Measurements from ENCODE around the gene H3-3A. TPM values are rescaled to one million over a fixed set of nuclear protein-coding genes. Genes with fewer than 3 reads are reported as not detected.

H3-3A gene
- polyA plus RNA-seq, 1 donor from 2014 or later, result 2,124 TPM

DNA sequence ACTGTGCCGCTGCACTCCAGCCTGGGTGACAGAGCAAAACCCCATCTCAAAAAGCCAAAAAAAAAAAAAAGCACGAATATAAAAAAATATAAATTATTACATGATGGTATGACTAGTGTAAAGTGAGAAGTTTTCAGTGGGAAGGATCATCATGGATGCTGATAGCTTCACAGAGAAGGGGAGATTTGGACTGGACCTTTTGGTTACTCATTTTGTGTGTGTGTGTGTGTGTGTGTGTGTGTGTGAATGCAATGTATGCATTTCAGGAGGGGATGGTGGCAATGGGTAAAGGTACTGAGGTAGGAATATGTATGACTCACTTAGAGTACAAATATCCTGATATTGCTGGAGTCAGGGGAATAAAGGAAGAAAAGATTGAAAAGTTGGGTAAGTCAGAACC, 40.7 kb upstream of the H3-3A start:
- H3K9me3 ChIP-seq (ENCODE audit: low read length), result no peaks in the 10 kb centered on the region
- no peaks in the 10 kb centered on the region for H3K9me2 ChIP-seq (ENCODE audit: insufficient read depth, low read length)
- H3K27ac ChIP-seq (ENCODE audit: low read length), result no peak overlapping the region
- H2AFZ ChIP-seq (ENCODE audit: low read depth, low read length), result no peak overlapping the region
- H3K36me3 ChIP-seq (ENCODE audit: insufficient read depth, low read length), result no peaks in the 10 kb centered on the region
- H3K9ac ChIP-seq (ENCODE audit: low read length), result no peak overlapping the region
- no peaks in the 10 kb centered on the region for H3F3A ChIP-seq (ENCODE audit: insufficient read depth, low read length, poor library complexity, severe bottlenecking)
- H4K20me1 ChIP-seq (ENCODE audit: insufficient read depth), result no peaks in the 10 kb centered on the region
- H3K27me3 ChIP-seq (ENCODE audit: insufficient read depth, low read depth, low read length), result no peaks in the 10 kb centered on the region
- H3K4me2 ChIP-seq (ENCODE audit: low read length), result no peak overlapping the region
- no peaks in the 10 kb centered on the region for H3K79me2 ChIP-seq (replicated peaks; ENCODE audit: insufficient read depth, low read length)
- no peak for TF ChIP-seq TAF1 (IDR thresholded peaks at IDR 0.05; ENCODE audit: low read depth)
- TF ChIP-seq CTCF (IDR thresholded peaks at IDR 0.05; ENCODE audit: poor library complexity, severe bottlenecking), result no peak
- no peak for TF ChIP-seq EP300 (conservative IDR thresholded peaks at IDR 0.05; ENCODE audit: poor library complexity, severe bottlenecking)
- TF ChIP-seq RAD21 (conservative IDR thresholded peaks at IDR 0.05), result no peak
- TF ChIP-seq POLR2AphosphoS5 (IDR thresholded peaks at IDR 0.05), result no peak
- TF ChIP-seq SMC3 (conservative IDR thresholded peaks at IDR 0.05; ENCODE audit: poor library complexity), result no peak
- no peak for TF ChIP-seq MXI1 (conservative IDR thresholded peaks at IDR 0.05; ENCODE audit: poor library complexity, severe bottlenecking)
- no peak for TF ChIP-seq EZH2 (IDR thresholded peaks at IDR 0.05; ENCODE audit: borderline replicate concordance, insufficient read depth, low read length, poor library complexity, severe bottlenecking)
- TF ChIP-seq, protein P1, sequence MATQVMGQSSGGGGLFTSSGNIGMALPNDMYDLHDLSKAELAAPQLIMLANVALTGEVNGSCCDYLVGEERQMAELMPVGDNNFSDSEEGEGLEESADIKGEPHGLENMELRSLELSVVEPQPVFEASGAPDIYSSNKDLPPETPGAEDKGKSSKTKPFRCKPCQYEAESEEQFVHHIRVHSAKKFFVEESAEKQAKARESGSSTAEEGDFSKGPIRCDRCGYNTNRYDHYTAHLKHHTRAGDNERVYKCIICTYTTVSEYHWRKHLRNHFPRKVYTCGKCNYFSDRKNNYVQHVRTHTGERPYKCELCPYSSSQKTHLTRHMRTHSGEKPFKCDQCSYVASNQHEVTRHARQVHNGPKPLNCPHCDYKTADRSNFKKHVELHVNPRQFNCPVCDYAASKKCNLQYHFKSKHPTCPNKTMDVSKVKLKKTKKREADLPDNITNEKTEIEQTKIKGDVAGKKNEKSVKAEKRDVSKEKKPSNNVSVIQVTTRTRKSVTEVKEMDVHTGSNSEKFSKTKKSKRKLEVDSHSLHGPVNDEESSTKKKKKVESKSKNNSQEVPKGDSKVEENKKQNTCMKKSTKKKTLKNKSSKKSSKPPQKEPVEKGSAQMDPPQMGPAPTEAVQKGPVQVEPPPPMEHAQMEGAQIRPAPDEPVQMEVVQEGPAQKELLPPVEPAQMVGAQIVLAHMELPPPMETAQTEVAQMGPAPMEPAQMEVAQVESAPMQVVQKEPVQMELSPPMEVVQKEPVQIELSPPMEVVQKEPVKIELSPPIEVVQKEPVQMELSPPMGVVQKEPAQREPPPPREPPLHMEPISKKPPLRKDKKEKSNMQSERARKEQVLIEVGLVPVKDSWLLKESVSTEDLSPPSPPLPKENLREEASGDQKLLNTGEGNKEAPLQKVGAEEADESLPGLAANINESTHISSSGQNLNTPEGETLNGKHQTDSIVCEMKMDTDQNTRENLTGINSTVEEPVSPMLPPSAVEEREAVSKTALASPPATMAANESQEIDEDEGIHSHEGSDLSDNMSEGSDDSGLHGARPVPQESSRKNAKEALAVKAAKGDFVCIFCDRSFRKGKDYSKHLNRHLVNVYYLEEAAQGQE (IDR thresholded peaks at IDR 0.05; ENCODE audit: borderline replicate concordance), result no peak
- H3K4me3 ChIP-seq (ENCODE audit: low read length), result no peak overlapping the region

- H4K20me1 ChIP-seq (ENCODE audit: insufficient read depth), result no peaks in the 10 kb centered on the region
- TF ChIP-seq POLR2AphosphoS5 (IDR thresholded peaks at IDR 0.05) (no peak), CTCF (IDR thresholded peaks at IDR 0.05; ENCODE audit: poor library complexity, severe bottlenecking) (no peak), EP300 (conservative IDR thresholded peaks at IDR 0.05; ENCODE audit: poor library complexity, severe bottlenecking) (no peak), SMC3 (conservative IDR thresholded peaks at IDR 0.05; ENCODE audit: poor library complexity) (no peak), EZH2 (IDR thresholded peaks at IDR 0.05; ENCODE audit: borderline replicate concordance, insufficient read depth, low read length, poor library complexity, severe bottlenecking) (no peak), TAF1 (IDR thresholded peaks at IDR 0.05; ENCODE audit: low read depth) (no peak), MXI1 (conservative IDR thresholded peaks at IDR 0.05; ENCODE audit: poor library complexity, severe bottlenecking) (no peak), RAD21 (conservative IDR thresholded peaks at IDR 0.05) (no peak)
- TF ChIP-seq, protein P1 (IDR thresholded peaks at IDR 0.05; ENCODE audit: borderline replicate concordance), result no peak
- H2AFZ ChIP-seq (ENCODE audit: low read depth, low read length), result no peak overlapping the region
- H3K79me2 ChIP-seq (replicated peaks; ENCODE audit: insufficient read depth, low read length), result no peaks in the 10 kb centered on the region
- no peak overlapping the region for H3K27ac ChIP-seq (ENCODE audit: low read length)
- H3K9me3 ChIP-seq (ENCODE audit: low read length), result no peaks in the 10 kb centered on the region
- no peaks in the 10 kb centered on the region for H3K9me2 ChIP-seq (ENCODE audit: insufficient read depth, low read length)
- no peak overlapping the region for H3K4me3 ChIP-seq (ENCODE audit: low read length)
- no peak overlapping the region for H3K9ac ChIP-seq (ENCODE audit: low read length)
- no peaks in the 10 kb centered on the region for H3K27me3 ChIP-seq (ENCODE audit: insufficient read depth, low read depth, low read length)
- no peaks in the 10 kb centered on the region for H3F3A ChIP-seq (ENCODE audit: insufficient read depth, low read length, poor library complexity, severe bottlenecking)
- H3K36me3 ChIP-seq (ENCODE audit: insufficient read depth, low read length), result no peaks in the 10 kb centered on the region
- no peak overlapping the region for H3K4me2 ChIP-seq (ENCODE audit: low read length)
Observed at GRCh38 chr1:226023735-226024134, 38.8 kb upstream of the H3-3A start.

Measured in neural cell (in vitro differentiated cells).